Uterus (tissue), 4 donors: ENCODE results near the gene FLACC1. TPM values are rescaled to one million over a fixed set of nuclear protein-coding genes. Genes with fewer than 3 reads are reported as not detected.
"Not testable (repeated sequence)": the region's sequence is repeated elsewhere in the genome, so short reads cannot be mapped to it uniquely, and the experiment has no call there.

ENCODE experiments used
- DNase-seq, 2 donors: peaks; one replicate each; pipeline ENCODE4 v3.0.0-alpha.2; 2019 to 2020
- H3K27ac ChIP-seq, 2 donors: fragments of 200-600 bp; sonication (generic); 1 replicate in 1 of 2; 2 replicates in 1 of 2; pipeline ENCODE4 v1.5.1; 2016 to 2018
- H3K27me3 ChIP-seq, 2 donors: fragments of 200-600 bp; sonication (generic); one replicate each; pipeline ENCODE4 v1.5.1; 2018 to 2019; ENCODE audit warnings: control low read depth in 1 of 2
- H3K36me3 ChIP-seq, 2 donors: fragments of 200-600 bp; sonication (generic); one replicate each; pipeline ENCODE4 v1.5.1; 2019; ENCODE audit warnings: control low read depth in 1 of 2
- H3K4me1 ChIP-seq, 2 donors: fragments of 200-600 bp; sonication (generic); one replicate each; pipeline ENCODE4 v1.5.1; 2018 to 2019; ENCODE audit warnings: control low read depth in 1 of 2
- H3K4me3 ChIP-seq, 2 donors: fragments of 200-600 bp; sonication (generic); 1 replicate in 1 of 2; 2 replicates in 1 of 2; pipeline ENCODE4 v1.5.1; 2018 to 2019; ENCODE audit warnings: mild to moderate bottlenecking in 1 of 2
- H3K9me3 ChIP-seq, 2 donors: fragments of 200-600 bp; sonication (generic); one replicate each; pipeline ENCODE4 v1.5.1; 2019; ENCODE audit warnings: control low read depth in 1 of 2
- POLR2A ChIP-seq, 2 donors: fragments of 450-650 bp; IDR thresholded peaks; one replicate each; pipeline ENCODE4 v1.6.1; 2016; ENCODE audit warnings: antibody characterized with exemption in 2 of 2, mild to moderate bottlenecking in 1 of 2, moderate library complexity in 1 of 2
- intact Hi-C: fragments of 100-400 bp; cut with DNase I; formaldehyde crosslinking; loops from one replicate; pipeline ENCODE4 v1.15.1; 2023; ENCODE audit warnings: low total_unique reads
- total RNA-seq, 4 donors: library from RNA; depleted of rRNA in 3 of 4; stranded (reverse); fragments of >200 nt in 3 of 4; gene quantifications; one replicate each; pipeline versions ENCODE4 v1.1.0 to v1.2.4, GENCODE V29; 2014 to 2023
- TF ChIP-seq, protein P1 (sequence below), 4 experiments: fragments of 200-600 bp in 2 of 4; fragments of 450-650 bp in 2 of 4; sonication (generic) in 2 of 4; IDR thresholded peaks; one replicate each; pipeline ENCODE4 v1.5.1; 2016 to 2019; ENCODE audit warnings: antibody characterized with exemption in 4 of 4, mild to moderate bottlenecking in 2 of 4, moderate library complexity in 1 of 4
- donor health status: DM: yes; HTN: yes; CAD: no.

Gene FLACC1
- total RNA-seq, 4 donors from 2014 or later: 0.26 to 2.0 (median 1.5) TPM; not detected in 1

DNA sequence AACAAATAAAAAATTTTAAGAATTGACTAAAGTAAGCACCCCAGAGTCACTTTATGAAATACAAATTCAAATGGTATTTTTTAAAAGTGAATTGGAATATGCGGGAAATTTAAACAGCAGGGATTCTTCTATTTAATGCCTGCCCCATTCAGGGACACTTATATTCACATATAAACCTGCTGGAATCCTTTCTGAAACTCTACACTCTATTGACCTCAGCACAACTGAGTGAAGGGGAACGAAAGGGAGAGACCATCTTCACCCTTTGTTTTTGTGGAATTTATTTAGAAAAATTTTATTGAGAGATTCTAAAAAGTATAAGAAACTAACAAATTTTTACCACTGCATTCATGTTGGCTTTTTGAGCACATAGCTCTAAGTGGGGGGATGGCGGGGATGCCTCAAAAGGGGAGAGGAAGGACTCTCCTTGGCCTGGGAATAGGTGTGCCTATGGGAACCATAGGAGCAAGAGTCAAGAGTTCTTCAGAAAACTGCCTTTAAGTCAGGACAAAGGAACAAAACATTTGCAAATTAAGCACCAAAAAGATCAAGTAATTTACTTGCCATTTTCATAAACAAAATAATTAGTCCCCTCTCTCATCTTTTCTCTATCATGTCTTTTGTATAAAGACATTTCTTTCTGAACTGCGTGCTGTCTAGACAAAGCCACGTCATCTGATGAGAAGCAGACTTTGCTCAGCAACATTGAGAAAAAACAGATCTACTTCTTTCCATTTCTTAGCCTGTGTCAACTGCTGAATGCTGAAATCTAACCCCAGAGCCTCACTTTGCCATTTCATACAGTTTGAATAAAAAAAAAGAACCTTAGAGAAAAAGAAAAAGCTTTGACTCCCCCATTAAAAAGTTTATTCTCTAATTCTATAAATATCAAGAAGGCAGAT, 21.6 kb upstream of the FLACC1 start:
- no peak overlapping the region for H3K4me3 ChIP-seq
- intact Hi-C loops: no loop called here
- peak in 1 of 2 donors; percentile 39 for DNase-seq
- no peak for TF ChIP-seq POLR2A (IDR thresholded peaks at IDR 0.05)
- TF ChIP-seq, protein P1, sequence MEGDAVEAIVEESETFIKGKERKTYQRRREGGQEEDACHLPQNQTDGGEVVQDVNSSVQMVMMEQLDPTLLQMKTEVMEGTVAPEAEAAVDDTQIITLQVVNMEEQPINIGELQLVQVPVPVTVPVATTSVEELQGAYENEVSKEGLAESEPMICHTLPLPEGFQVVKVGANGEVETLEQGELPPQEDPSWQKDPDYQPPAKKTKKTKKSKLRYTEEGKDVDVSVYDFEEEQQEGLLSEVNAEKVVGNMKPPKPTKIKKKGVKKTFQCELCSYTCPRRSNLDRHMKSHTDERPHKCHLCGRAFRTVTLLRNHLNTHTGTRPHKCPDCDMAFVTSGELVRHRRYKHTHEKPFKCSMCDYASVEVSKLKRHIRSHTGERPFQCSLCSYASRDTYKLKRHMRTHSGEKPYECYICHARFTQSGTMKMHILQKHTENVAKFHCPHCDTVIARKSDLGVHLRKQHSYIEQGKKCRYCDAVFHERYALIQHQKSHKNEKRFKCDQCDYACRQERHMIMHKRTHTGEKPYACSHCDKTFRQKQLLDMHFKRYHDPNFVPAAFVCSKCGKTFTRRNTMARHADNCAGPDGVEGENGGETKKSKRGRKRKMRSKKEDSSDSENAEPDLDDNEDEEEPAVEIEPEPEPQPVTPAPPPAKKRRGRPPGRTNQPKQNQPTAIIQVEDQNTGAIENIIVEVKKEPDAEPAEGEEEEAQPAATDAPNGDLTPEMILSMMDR (IDR thresholded peaks at IDR 0.05): no peak
- H3K27me3 ChIP-seq: no peaks in the 10 kb centered on the region
- peak overlapping the region; percentile 21 to 47 for H3K27ac ChIP-seq
- H3K9me3 ChIP-seq: no peaks in the 10 kb centered on the region
- no peaks in the 10 kb centered on the region for H3K36me3 ChIP-seq
- no peaks in the 10 kb centered on the region for H3K4me1 ChIP-seq

DNA sequence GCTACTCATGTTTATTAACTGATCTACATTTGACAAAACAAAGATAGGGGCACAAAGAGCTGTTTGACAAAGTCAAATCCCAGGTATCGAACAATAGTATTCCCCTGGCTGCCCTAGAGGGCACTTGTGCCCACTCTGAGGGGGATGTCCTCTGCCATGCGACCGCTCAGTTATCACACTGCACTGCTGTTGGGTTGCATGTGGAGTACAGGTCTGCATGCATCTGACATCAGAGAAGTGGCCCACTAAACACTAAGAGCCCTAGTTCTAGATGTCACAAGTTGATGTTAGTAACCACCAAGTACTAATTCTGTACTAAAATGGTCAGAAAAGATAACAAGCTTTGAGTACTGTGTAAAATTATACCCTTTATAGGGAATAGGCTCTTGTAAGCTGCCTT, 20.1 kb upstream of the FLACC1 start:
- Histone ChIP-seq H3K27me3 (no peaks in the 10 kb centered on the region), H3K4me3 (no peak overlapping the region), H3K9me3 (no peaks in the 10 kb centered on the region), H3K27ac (peak overlapping the region in 1 of 2 donors; percentile 21), H3K36me3 (no peaks in the 10 kb centered on the region), H3K4me1 (no peaks in the 10 kb centered on the region)
- intact Hi-C loops: no loop called here
- TF ChIP-seq, protein P1 (IDR thresholded peaks at IDR 0.05): no peak
- no peak for TF ChIP-seq POLR2A (IDR thresholded peaks at IDR 0.05)
- DNase-seq: no peak

DNA sequence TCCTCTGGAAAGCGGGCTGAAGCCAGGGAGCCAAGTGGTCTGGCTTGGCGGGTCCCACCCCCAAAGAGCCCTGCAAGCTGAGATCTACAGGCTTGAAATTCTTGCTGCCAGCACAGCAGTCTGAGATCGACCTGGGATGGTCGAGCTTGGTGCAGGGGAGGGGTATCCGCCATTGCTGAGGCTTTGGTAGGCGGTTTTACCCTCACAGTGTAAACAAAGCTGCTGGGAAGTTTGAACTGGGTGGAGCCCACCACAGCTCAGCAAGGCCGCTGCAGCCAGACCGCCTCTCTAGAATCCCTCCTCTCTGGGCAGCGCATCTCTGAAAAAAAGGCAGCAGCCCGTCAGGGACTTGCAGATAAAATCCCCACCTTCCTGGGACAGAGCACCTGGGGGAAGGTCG, 12.6 kb upstream of the FLACC1 start:
- H3K9me3 ChIP-seq: no peaks in the 10 kb centered on the region
- DNase-seq: no peak
- H3K36me3 ChIP-seq: no peaks in the 10 kb centered on the region
- no peak overlapping the region for H3K4me3 ChIP-seq
- H3K27ac ChIP-seq: no peak overlapping the region
- H3K4me1 ChIP-seq: no peaks in the 10 kb centered on the region
- no peak for TF ChIP-seq POLR2A (IDR thresholded peaks at IDR 0.05)
- TF ChIP-seq, protein P1 (IDR thresholded peaks at IDR 0.05): no peak
- intact Hi-C loops: no loop called here
- H3K27me3 ChIP-seq: no peaks in the 10 kb centered on the region

DNA sequence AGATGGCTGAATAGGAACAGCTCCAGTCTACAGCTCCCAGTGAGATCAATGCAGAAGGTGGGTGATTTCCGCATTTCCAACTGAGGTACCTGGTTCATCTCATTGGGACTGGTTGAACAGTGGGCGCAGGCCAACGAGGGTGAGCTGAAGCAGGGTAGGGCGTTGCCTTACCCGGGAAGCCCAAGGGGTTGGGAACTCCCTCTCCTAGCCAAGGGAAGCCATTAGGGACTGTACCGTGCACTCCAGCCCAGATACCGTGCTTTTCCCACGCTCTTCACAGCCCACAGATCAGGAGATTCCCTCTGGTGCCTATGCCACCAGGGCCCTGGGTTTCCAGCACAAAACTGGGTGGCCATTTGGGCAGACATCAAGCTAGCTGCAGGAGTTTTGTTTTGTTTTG, 12.2 kb upstream of the FLACC1 start:
- intact Hi-C loops, H3K4me1 ChIP-seq, H3K4me3 ChIP-seq, H3K27ac ChIP-seq, H3K36me3 ChIP-seq, DNase-seq, H3K27me3 ChIP-seq, H3K9me3 ChIP-seq: not testable (repeated sequence)

DNA sequence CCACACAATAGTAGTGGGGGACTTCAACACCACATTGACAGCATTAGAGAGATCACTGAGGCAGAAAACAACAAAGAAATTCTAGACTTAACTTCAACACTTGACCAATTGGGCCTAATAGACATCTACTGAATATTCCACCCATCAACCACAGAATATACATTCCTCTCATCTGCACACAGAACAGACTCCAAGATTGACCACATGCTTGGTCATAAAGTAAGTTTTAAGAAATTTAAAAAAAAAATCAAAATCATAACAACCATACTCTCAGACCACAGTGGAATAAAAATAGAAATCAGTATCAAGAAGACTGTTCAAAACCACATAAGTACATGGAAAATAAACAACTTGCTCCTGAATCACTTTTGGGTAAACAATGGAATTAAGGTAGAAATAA, 9.0 kb upstream of the FLACC1 start:
- no peaks in the 10 kb centered on the region for H3K36me3 ChIP-seq
- H3K4me3 ChIP-seq: no peak overlapping the region
- H3K27me3 ChIP-seq: no peaks in the 10 kb centered on the region
- intact Hi-C loops: no loop called here
- no peaks in the 10 kb centered on the region for H3K9me3 ChIP-seq
- H3K27ac ChIP-seq: no peak overlapping the region
- TF ChIP-seq, protein P1 (IDR thresholded peaks at IDR 0.05): no peak
- no peak for TF ChIP-seq POLR2A (IDR thresholded peaks at IDR 0.05)
- no peak for DNase-seq
- H3K4me1 ChIP-seq: no peaks in the 10 kb centered on the region
